Activated CD8-positive, alpha-beta memory T cell treated with anti-CD3 and anti-CD28 coated beads, Interleukin-2, amount 50 U/mL, for 48 hours (primary cell): ENCODE data around the gene SLC16A12.
"Not testable (repeated sequence)": the region's sequence is repeated elsewhere in the genome, so short reads cannot be mapped to it uniquely, and the experiment has no call there.

Source experiments
- DNase-seq: peaks from one replicate; pipeline ENCODE4 v3.0.0-alpha.2; 2020

The SLC16A12 gene

DNA sequence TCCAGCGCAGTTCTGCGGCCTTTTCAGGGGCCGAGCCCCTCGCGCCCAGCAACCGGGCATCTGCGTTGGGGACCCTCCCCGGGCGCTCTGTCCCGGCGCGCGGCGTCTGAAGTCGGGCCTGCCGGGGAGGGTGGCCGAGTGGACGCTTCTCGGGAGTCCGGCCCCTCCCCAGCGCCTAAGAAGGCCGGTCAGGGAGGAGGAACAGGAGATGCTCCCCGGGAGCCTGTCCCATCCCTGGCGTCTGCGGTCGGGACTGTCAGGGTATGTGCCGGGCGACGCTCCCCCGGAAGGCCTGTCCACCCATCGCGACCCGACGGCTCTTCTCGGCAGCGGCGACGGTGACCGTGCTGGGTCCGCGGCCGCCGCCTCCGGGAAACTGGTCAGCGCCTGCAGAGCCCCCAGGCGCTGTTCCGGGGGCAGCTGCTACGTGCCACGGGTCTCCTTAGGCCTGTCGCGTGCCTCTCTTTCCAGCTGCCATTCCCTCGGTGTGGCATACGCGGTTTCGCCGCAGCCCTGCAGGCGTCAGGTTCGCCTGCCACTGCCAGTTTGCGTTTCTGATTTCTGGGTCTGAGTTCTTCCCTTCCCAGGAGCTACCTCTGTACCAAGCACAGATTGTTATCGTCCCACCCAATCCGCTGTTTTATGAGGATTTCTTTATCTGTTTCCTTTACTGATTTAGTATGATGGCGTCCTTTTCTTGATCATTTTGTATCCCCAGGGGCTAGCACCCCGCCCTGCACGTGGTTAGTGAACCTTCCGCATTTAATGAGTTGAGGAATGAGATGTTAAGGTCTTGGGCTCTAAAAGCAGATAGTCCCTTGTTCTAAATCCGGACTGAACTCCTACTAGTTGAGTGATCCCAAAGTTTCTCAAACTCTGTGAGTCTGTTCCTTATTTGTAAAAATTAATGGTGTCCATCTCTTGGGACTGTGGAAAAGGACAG lies 120.2 kb downstream of the SLC16A12 start:
- peak; percentile 66 for DNase-seq

GRCh38 chr10:89414146-89414878 lies 121.1 kb downstream of the SLC16A12 start, which contains the start of gene IFIT5:
TSS of gene IFIT5 (plus strand) at chr10:89414568. CDS start at chr10:89414799, 231 bp downstream.
- DNase-seq = peak; percentile 82

DNA sequence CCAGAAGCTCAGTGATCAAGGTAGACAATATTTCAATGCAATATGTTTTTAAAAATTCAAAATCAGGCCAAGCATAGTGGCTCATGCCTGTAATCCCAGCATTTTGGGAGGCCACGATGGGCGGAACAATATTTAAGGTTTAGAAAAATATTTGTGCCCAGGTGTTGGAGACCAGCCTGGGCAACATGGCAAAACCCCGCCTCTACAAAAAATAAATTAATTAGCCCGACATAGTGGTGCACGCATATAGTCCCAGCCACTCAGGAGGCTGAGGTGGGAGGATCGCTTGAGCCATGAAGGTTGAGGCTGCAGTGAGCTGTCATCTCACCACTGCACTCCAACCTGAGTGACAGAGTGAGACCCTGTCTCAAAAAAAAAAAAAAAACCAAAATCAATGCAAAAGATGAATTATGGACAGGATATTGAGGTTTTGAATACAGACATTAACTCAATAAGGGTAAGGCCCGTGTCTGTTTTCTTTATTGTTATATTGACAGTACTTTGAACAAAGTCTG lies 121.9 kb downstream of the SLC16A12 start:
- DNase-seq = no peak

GRCh38 chr10:89412276-89412675 lies 123.1 kb downstream of the SLC16A12 start:
- DNase-seq = not testable (repeated sequence)

GRCh38 chr10:89411135-89411534 lies 124.3 kb downstream of the SLC16A12 start:
- DNase-seq = not testable (repeated sequence)

GRCh38 chr10:89410551-89410950 lies 124.8 kb downstream of the SLC16A12 start:
- DNase-seq = not testable (repeated sequence)

DNA sequence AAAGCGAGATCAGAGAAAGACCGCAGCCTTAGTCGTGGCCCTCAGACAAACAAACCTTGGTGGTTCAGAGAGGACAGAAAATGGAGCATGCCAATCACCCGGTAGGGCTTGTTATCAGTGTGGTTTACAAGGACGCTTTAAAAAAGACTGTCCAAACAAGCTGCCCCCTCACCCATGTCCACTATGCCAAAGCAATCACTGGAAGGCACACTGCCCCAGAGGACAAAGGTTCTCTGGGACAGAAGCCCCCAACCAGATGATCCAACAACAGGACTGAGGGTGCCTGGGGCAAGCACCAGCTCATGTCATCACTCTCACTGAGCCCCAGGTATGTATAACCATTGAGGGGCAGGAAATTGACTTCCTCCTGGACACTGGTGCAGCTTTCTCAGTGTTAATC lies 126.1 kb downstream of the SLC16A12 start:
- DNase-seq = not testable (repeated sequence)

DNA sequence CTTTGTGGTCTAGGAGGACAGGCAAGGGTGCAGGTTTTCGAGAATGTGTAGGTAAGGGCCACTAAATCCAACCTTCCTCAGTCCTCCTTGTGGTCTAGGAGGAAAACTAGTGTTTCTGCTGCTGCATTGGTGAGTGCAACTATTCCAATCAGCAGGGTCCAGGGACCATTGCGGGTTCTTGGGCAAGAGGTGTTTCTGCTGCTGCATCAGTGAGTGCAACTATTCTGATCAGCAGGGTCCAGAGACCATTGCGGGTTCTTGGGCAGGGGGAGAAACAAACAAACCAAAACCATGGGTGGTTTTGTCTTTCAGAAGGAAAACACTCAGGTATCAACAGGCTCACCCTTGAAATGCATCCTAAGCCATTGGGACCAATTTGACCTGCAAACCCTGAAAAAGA lies 127.6 kb downstream of the SLC16A12 start:
- DNase-seq = not testable (repeated sequence)

GRCh38 chr10:89406178-89406577 lies 129.2 kb downstream of the SLC16A12 start:
- DNase-seq = not testable (repeated sequence)

GRCh38 chr10:89404104-89405047 lies 131.0 kb downstream of the SLC16A12 start:
- DNase-seq = no peak

- DNase-seq = no peak
Measured at GRCh38 chr10:89403043-89403442, 132.4 kb downstream of the SLC16A12 start.

- no peak for DNase-seq
Measured at GRCh38 chr10:89399956-89400355, 135.4 kb downstream of the SLC16A12 start.

- DNase-seq = no peak
Measured at GRCh38 chr10:89398003-89398749, 137.2 kb downstream of the SLC16A12 start.

DNA sequence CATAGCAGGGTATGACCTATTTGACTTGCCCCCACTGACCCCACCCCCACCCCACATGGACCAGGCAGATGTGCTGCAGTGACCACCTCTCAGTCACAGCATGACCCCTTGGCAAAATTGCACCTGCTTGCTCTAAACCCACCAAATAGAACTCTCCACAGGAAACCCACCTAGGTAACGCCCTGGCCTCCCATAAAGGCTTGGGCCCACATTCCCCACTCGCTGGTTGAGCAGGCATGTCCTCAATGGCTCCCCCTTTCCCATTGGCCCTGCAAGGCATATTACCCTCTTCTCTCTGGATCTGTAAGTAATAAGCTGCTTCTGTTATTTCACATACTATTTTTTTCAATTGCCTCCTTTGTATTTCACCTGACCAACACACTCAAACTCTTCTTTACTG lies 140.3 kb downstream of the SLC16A12 start:
- DNase-seq = no peak

- no peak for DNase-seq
Measured at GRCh38 chr10:89393898-89394297, 141.5 kb downstream of the SLC16A12 start.

- DNase-seq = no peak
Measured at GRCh38 chr10:89392974-89393373, 142.4 kb downstream of the SLC16A12 start.

DNA sequence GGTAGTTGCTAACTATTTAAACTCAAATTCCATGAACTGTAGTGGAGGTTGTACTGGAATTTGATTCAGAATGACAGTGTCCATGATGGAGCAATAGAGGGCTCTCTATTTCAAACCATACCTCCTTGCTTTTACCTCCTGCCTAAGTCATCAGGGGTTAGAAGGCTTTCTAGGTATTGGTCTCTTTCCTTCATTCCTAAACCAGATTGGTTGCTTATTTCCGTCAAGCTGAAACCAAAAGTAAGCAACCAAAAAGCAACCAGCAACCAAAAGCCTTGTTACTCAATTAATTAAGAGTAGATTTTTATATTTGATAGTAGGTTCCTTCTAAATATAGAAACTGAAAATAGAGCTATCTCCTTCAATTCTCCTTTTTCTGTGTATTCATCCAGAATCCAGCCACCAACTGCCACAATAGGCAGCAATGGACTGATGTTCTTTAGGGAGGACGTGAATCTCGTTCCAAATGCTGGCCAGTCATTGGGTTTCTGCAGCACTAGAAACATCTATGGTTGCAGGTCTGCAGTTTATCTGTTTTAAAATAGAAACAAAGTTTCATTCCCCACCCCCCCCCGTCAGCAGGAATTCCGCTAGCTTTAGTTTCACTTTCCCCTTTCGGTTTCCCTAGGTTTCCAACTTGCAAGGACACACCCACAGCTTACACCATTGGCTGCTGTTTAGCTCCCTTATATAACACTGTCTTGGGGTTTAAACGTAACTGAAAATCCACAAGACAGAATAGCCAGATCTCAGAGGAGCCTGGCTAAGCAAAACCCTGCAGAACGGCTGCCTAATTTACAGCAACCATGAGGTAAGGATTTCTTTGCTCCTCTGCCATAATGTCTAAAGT lies 143.3 kb downstream of the SLC16A12 start, which contains the start of gene IFIT1:
IFIT1 (plus strand) TSS at position 717 of the 850 bp plus-strand sequence; CDS start at position 807, 90 bp downstream.
- no peak for DNase-seq

DNA sequence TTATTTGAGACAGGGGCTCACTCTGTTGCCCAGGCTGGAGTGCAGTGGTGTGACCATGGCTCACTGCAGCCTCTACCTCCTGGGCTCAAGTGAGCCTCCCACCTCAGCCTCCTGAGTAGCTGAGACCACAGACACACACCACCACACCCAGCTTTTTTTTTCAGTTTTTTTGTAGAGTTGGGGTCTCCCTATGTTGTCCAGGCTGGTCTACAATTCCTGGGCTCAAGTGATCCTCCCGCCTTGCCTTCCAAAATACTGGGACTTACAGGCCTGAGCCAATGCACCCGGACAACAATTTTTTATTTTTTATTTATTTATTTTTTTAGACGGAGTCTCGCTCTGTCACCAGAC lies 144.2 kb downstream of the SLC16A12 start:
- not testable (repeated sequence) for DNase-seq

GRCh38 chr10:89390476-89391225 lies 144.7 kb downstream of the SLC16A12 start:
- no peak for DNase-seq

GRCh38 chr10:89389254-89389653 lies 146.1 kb downstream of the SLC16A12 start:
- no peak for DNase-seq
